ENCODE data around the gene ARHGAP27. TPM values are rescaled to one million over a fixed set of nuclear protein-coding genes. Genes with fewer than 3 reads are reported as not detected.

Gene ARHGAP27
- total and polyA plus RNA-seq, 2 of the 13 experiments (the other 11 are each of a cell fraction or from before 2014, with no cell fraction given): 15.5 to 18.9 TPM

DNA sequence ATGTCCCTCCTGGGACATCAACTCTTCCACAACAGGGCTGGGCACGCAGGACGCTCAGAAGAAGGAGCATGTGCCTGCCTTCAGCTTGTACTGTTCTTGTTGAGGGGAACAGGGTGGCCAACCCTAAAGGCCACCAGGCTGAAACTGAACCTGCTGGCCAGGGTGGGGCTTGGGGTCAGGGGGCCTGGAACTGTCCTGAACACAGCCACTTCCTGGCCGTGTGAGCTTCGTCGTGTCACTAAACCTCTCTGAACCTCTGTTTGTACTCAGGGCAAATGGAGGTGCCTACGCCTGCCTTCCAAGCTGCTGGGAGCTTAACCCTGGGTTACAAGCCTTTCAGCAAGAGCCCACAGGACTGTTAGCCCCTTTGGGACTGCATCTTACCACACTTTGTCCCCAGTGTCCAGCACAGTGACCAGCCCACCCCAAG lies 6.7 kb downstream of the ARHGAP27 start:
- Histone ChIP-seq H3K4me2 (ENCODE audit: low read depth, low read length) (peak overlapping the region; percentile 90), H4K20me1 (ENCODE audit: insufficient read depth, low read length) (0 out of 2 replicates have a peak, but pooled peaks cover 4% of the 10 kb centered on the region), H3K36me3 (replicated peaks in 1 of 2; ENCODE audit: control insufficient read depth in 1 of 2, insufficient read depth in 2 of 2, low read length in 2 of 2) (no peaks in the 10 kb centered on the region; a peak in 1 of 5 replicates), H3K27ac (ENCODE audit: extremely low read length, insufficient read depth, low read length) (no peak overlapping the region), H3K9me3 (ENCODE audit: low read length) (no peaks in the 10 kb centered on the region), H3K9ac (ENCODE audit: insufficient read depth, low read depth, low read length) (no peak overlapping the region), H3K79me2 (ENCODE audit: insufficient read depth, low read length) (peaks cover 27% of the 10 kb centered on the region), H3K4me1 (ENCODE audit: insufficient read depth, low read length) (peaks cover 66% of the 10 kb centered on the region), H3K4me3 (replicated peaks in 1 of 3; ENCODE audit: insufficient read depth in 1 of 3, low read depth in 2 of 3, low read length in 3 of 3) (peak overlapping the region; percentile 79 to 87 (median 83); a peak in 5 of 6 replicates), H3K27me3 (ENCODE audit: control insufficient read depth in 1 of 2, insufficient read depth in 2 of 2, low read length in 2 of 2) (peaks cover 2 to 29% of the 10 kb centered on the region in 2 experiments; a peak in 4 of 5 replicates), H2AFZ (ENCODE audit: low read length) (peak overlapping the region; percentile 18)
- FAIRE-seq (no peak), ATAC-seq (peak; percentile 17), DNase-seq (ENCODE audit: low spot score) (no peak)
- ChIA-PET POLR2A (interaction anchor here (0.7 to 5.8 kb wide), 24 partner anchors 9 to 365 kb away, joined by 3 to 79 read pairs (median 5); partner anchors contain the start of genes HEXIM1, HEXIM2, MAP3K14 and NMT1), CTCF (ENCODE audit: low intra/inter-chr PET ratio, low total read pairs) (interaction anchor here (1.2 to 1.4 kb wide), 3 partner anchors 19 to 32 kb away, joined by 3 to 27 read pairs (median 3); no protein-coding TSS in a partner anchor)
- BruUV-seq (replicated peaks): no TSS peak
- intact Hi-C loops (cut with micrococcal nuclease; ENCODE audit: unreplicated experiment): loop anchor here (1.0 to 5.0 kb wide), 3 partner anchors 19 to 374 kb away; partner anchors contain the start of gene DCAKD
- in situ Hi-C loops (cut with HindIII; ENCODE audit: extremely low pct_ligation_motif_present, low pct_unique_long_range_greater_than_20kb): no loop called here
- WGBS (ENCODE audit: low lambda C conversion rate): 0% methylated on average over 3 of the region's 6 CpGs
- no peak for TF ChIP-seq HOXA9 (CRISPR knock-in tag; IDR thresholded peaks at IDR 0.05; ENCODE audit: borderline replicate concordance)
- TF ChIP-seq ZNF747 (CRISPR knock-in tag; IDR thresholded peaks at IDR 0.05; ENCODE audit: borderline replicate concordance): no peak
- TF ChIP-seq ATRX (CRISPR knock-in tag; IDR thresholded peaks at IDR 0.05; ENCODE audit: borderline replicate concordance): 0 out of 2 replicates have a peak, but pooled peaks have one; percentile 40
- no peak for TF ChIP-seq ZNF367 (CRISPR knock-in tag; IDR thresholded peaks at IDR 0.05; ENCODE audit: borderline replicate concordance)
- TF ChIP-seq ZFP91 (CRISPR knock-in tag; IDR thresholded peaks at IDR 0.05; ENCODE audit: borderline replicate concordance): peak; percentile 9; the same call in 1 of the 2 replicates
- TF ChIP-seq ZNF34 (CRISPR knock-in tag; IDR thresholded peaks at IDR 0.05; ENCODE audit: borderline replicate concordance): no peak
- TF ChIP-seq SAFB2 (CRISPR knock-in tag; IDR thresholded peaks at IDR 0.05; ENCODE audit: borderline replicate concordance, low read depth): no peak
- TF ChIP-seq ZNF280B (CRISPR knock-in tag; IDR thresholded peaks at IDR 0.05; ENCODE audit: borderline replicate concordance): no peak
- no peak for TF ChIP-seq ZNF263 (CRISPR knock-in tag; IDR thresholded peaks at IDR 0.05)
- no peak for TF ChIP-seq NFRKB (IDR thresholded peaks at IDR 0.05)
- TF ChIP-seq CEBPG (CRISPR knock-in tag; IDR thresholded peaks at IDR 0.05): no peak
- TF ChIP-seq ZNF546 (CRISPR knock-in tag; conservative IDR thresholded peaks at IDR 0.05): no peak
- TF ChIP-seq ARNTL (CRISPR knock-in tag; IDR thresholded peaks at IDR 0.05): no peak
- TF ChIP-seq ZC3H4 (CRISPR knock-in tag; IDR thresholded peaks at IDR 0.05; ENCODE audit: borderline replicate concordance): no peak
- TF ChIP-seq ZNF510 (CRISPR knock-in tag; IDR thresholded peaks at IDR 0.05; ENCODE audit: low read depth): no peak
- no peak for TF ChIP-seq ZNF225 (CRISPR knock-in tag; IDR thresholded peaks at IDR 0.05)
- no peak for TF ChIP-seq FOSL2 (CRISPR knock-in tag; IDR thresholded peaks at IDR 0.05)
- TF ChIP-seq PAWR (CRISPR knock-in tag; IDR thresholded peaks at IDR 0.05; ENCODE audit: borderline replicate concordance): no peak
- TF ChIP-seq ZNF572 (CRISPR knock-in tag; IDR thresholded peaks at IDR 0.05): 0 out of 2 replicates have a peak, but pooled peaks have one; percentile 20
- no peak for TF ChIP-seq NR2F2 (IDR thresholded peaks at IDR 0.05; ENCODE audit: borderline replicate concordance, low read depth)
- TF ChIP-seq, protein P1, sequence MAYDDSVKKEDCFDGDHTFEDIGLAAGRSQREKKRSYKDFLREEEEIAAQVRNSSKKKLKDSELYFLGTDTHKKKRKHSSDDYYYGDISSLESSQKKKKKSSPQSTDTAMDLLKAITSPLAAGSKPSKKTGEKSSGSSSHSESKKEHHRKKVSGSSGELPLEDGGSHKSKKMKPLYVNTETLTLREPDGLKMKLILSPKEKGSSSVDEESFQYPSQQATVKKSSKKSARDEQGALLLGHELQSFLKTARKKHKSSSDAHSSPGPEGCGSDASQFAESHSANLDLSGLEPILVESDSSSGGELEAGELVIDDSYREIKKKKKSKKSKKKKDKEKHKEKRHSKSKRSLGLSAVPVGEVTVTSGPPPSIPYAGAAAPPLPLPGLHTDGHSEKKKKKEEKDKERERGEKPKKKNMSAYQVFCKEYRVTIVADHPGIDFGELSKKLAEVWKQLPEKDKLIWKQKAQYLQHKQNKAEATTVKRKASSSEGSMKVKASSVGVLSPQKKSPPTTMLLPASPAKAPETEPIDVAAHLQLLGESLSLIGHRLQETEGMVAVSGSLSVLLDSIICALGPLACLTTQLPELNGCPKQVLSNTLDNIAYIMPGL (CRISPR knock-in tag; IDR thresholded peaks at IDR 0.05; ENCODE audit: borderline replicate concordance in 1 of 2, low read depth in 1 of 2): no peak

All from HepG2 (cell line).